H9 (cell line): ENCODE results near the gene ELOVL2. TPM values are rescaled to one million over a fixed set of nuclear protein-coding genes. Genes with fewer than 3 reads are reported as not detected.

ENCODE experiments used
- DNase-seq: peaks from one replicate; pipeline ENCODE4 v3.0.0-alpha.2; 2017
- H2AFZ ChIP-seq: one replicate; pipeline ENCODE4 v1.6.1; 2013; ENCODE audit warnings: mild to moderate bottlenecking, low read length, control low read depth, moderate library complexity
- H2AK5ac ChIP-seq: 2 replicates; pipeline ENCODE4 v1.6.1; 2013; ENCODE audit warnings: low read length, control low read depth, mixed read lengths; ENCODE audit not compliant: insufficient read length
- H2BK120ac ChIP-seq: one replicate; pipeline ENCODE4 v1.6.1; 2013; ENCODE audit warnings: low read depth, mild to moderate bottlenecking, low read length, control low read depth, inconsistent platforms; ENCODE audit not compliant: poor library complexity, severe bottlenecking
- H2BK12ac ChIP-seq: 2 replicates; pipeline ENCODE4 v1.6.1; 2013; ENCODE audit warnings: low read length, control low read depth, mixed read lengths, low read depth; ENCODE audit not compliant: insufficient read length
- H2BK15ac ChIP-seq: 2 replicates; pipeline ENCODE4 v1.6.1; 2013; ENCODE audit warnings: low read depth, low read length, control low read depth
- H2BK20ac ChIP-seq: one replicate; pipeline ENCODE4 v1.6.1; 2013; ENCODE audit warnings: low read depth, mild to moderate bottlenecking, low read length, control low read depth, inconsistent platforms; ENCODE audit not compliant: poor library complexity, severe bottlenecking
- H2BK5ac ChIP-seq: 2 replicates; pipeline ENCODE4 v1.6.1; 2013; ENCODE audit warnings: low read length, control low read depth, mixed read lengths; ENCODE audit not compliant: insufficient read length
- H3K14ac ChIP-seq: 2 replicates; pipeline ENCODE4 v1.6.1; 2013; ENCODE audit warnings: low read length, control low read depth; ENCODE audit not compliant: insufficient read depth
- H3K18ac ChIP-seq: 2 replicates; pipeline ENCODE4 v1.6.1; 2013; ENCODE audit warnings: low read depth, mild to moderate bottlenecking, mixed read lengths, low read length, control low read depth; ENCODE audit not compliant: insufficient read length
- H3K23ac ChIP-seq: 2 replicates; pipeline ENCODE4 v1.6.1; 2013; ENCODE audit warnings: low read length, control low read depth, mixed read lengths, low read depth; ENCODE audit not compliant: insufficient read length
- H3K23me2 ChIP-seq: 2 replicates; pipeline ENCODE4 v1.6.1; 2013; ENCODE audit warnings: low read depth, mild to moderate bottlenecking, mixed read lengths, low read length, control low read depth; ENCODE audit not compliant: insufficient read length, poor library complexity, severe bottlenecking
- H3K27ac ChIP-seq: 2 replicates; pipeline ENCODE4 v1.5.1; 2013; ENCODE audit warnings: low read length, control low read depth, mixed read lengths, low read depth; ENCODE audit not compliant: insufficient read length
- H3K27me3 ChIP-seq: 2 replicates; pipeline ENCODE4 v1.6.1; 2013; ENCODE audit warnings: low read length, control low read depth, inconsistent platforms; ENCODE audit not compliant: insufficient read depth
- H3K4ac ChIP-seq: 2 replicates; pipeline ENCODE4 v1.6.1; 2013; ENCODE audit warnings: low read depth, mild to moderate bottlenecking, control low read depth, inconsistent platforms, low read length, moderate library complexity
- H3K4me1 ChIP-seq: 2 replicates; pipeline ENCODE4 v1.6.1; 2013; ENCODE audit warnings: low read length, control low read depth, inconsistent platforms; ENCODE audit not compliant: insufficient read depth
- H3K4me2 ChIP-seq: 2 replicates; pipeline ENCODE4 v1.6.1; 2013; ENCODE audit warnings: low read length, control low read depth, mixed read lengths; ENCODE audit not compliant: insufficient read length, insufficient read depth
- H3K56ac ChIP-seq: 2 replicates; pipeline ENCODE4 v1.6.1; 2013; ENCODE audit warnings: low read depth, mild to moderate bottlenecking, mixed read lengths, low read length, control low read depth; ENCODE audit not compliant: insufficient read length
- H3K79me1 ChIP-seq: 2 replicates; pipeline ENCODE4 v1.6.1; 2013; ENCODE audit warnings: low read depth, mild to moderate bottlenecking, moderate library complexity, low read length, control low read depth, inconsistent platforms; ENCODE audit not compliant: insufficient read depth, poor library complexity, severe bottlenecking
- H3K79me2 ChIP-seq: 2 replicates; pipeline ENCODE4 v1.6.1; 2013; ENCODE audit warnings: low read length, control low read depth, inconsistent platforms; ENCODE audit not compliant: insufficient read depth
- H3K9ac ChIP-seq: 2 replicates; pipeline ENCODE4 v1.6.1; 2013; ENCODE audit warnings: low read length, control low read depth, mixed read lengths; ENCODE audit not compliant: insufficient read length; ENCODE audit errors: extremely low read depth
- H3K9me3 ChIP-seq: one replicate; pipeline ENCODE4 v1.6.1; 2013; ENCODE audit warnings: low read depth, low read length, inconsistent platforms; ENCODE audit not compliant: control insufficient read depth
- H3T11ph ChIP-seq: one replicate; pipeline ENCODE4 v1.6.1; 2013; ENCODE audit warnings: mild to moderate bottlenecking, low read length, control low read depth, inconsistent platforms
- H4K20me1 ChIP-seq: one replicate; pipeline ENCODE4 v1.6.1; 2013; ENCODE audit not compliant: control insufficient read depth, insufficient read length, insufficient read depth
- H4K5ac ChIP-seq: 2 replicates; pipeline ENCODE4 v1.6.1; 2013; ENCODE audit warnings: low read depth, mild to moderate bottlenecking, mixed read lengths, low read length, control low read depth; ENCODE audit not compliant: insufficient read length
- H4K8ac ChIP-seq: replicated peaks from 2 replicates; pipeline ENCODE4 v1.6.1; 2013; ENCODE audit warnings: low read length, control low read depth, mixed read lengths, low read depth; ENCODE audit not compliant: insufficient read length
- H4K91ac ChIP-seq: 2 replicates; pipeline ENCODE4 v1.6.1; 2013; ENCODE audit warnings: low read depth, mild to moderate bottlenecking, moderate library complexity, mixed read lengths, low read length, control low read depth; ENCODE audit not compliant: insufficient read length
- H3K27ac Mint-ChIP-seq, 3 experiments: 2 replicates in 2 of 3; 3 replicates in 1 of 3; pipeline ENCODE4 v1.8.0; 2020 to 2021; ENCODE audit warnings: mixed read lengths in 3 of 3, mild to moderate bottlenecking in 1 of 3, moderate library complexity in 1 of 3
- H3K27me3 Mint-ChIP-seq: 2 replicates; pipeline ENCODE4 v1.8.0; 2021; ENCODE audit warnings: low read depth, mild to moderate bottlenecking, moderate library complexity, mixed read lengths
- H3K36me3 Mint-ChIP-seq, 3 experiments: 2 replicates in 2 of 3; 3 replicates in 1 of 3; pipeline ENCODE4 v1.8.0; 2020 to 2021; ENCODE audit warnings: low read depth in 3 of 3, mixed read lengths in 3 of 3; ENCODE audit not compliant: insufficient read depth in 1 of 3
- H3K4me1 Mint-ChIP-seq, 2 experiments: 2 replicates each; pipeline ENCODE4 v1.8.0; 2020; ENCODE audit warnings: mixed read lengths in 2 of 2
- H3K4me3 Mint-ChIP-seq, 2 experiments: 2 replicates in 1 of 2; 3 replicates in 1 of 2; pipeline ENCODE4 v1.8.0; 2020 to 2021; ENCODE audit warnings: mild to moderate bottlenecking in 2 of 2, mixed read lengths in 2 of 2, moderate library complexity in 1 of 2
- H3K9me3 Mint-ChIP-seq, 2 experiments: 2 replicates in 1 of 2; 3 replicates in 1 of 2; pipeline ENCODE4 v1.8.0; 2020; ENCODE audit warnings: mild to moderate bottlenecking in 2 of 2, mixed read lengths in 2 of 2, moderate library complexity in 1 of 2
- WGBS: extraction: QIAGEN DNeasy Blood & Tissue Kit; methylation state at CpG from one replicate; pipeline ENCODE4 v1.1.7; 2013; ENCODE audit warnings: missing lambda C conversion rate, low lambda C conversion rate, mixed read lengths; ENCODE audit not compliant: insufficient read length; ENCODE audit errors: extremely low coverage; 5-methylcytosine and 5-hydroxymethylcytosine counted together
- total RNA-seq: library from RNA; stranded (reverse); gene quantifications from 2 replicates; pipeline ENCODE4 v1.2.1, GENCODE V29; 2021
- TF ChIP-seq, protein P1 (sequence below): fragments of 200-600 bp; sonication (generic); conservative IDR thresholded peaks from 3 replicates; pipeline ENCODE4 v1.8.0; 2021; ENCODE audit warnings: antibody characterized with exemption, mild to moderate bottlenecking

ELOVL2 gene
- total RNA-seq, 1 experiment from 2014 or later = 0.57 TPM

DNA sequence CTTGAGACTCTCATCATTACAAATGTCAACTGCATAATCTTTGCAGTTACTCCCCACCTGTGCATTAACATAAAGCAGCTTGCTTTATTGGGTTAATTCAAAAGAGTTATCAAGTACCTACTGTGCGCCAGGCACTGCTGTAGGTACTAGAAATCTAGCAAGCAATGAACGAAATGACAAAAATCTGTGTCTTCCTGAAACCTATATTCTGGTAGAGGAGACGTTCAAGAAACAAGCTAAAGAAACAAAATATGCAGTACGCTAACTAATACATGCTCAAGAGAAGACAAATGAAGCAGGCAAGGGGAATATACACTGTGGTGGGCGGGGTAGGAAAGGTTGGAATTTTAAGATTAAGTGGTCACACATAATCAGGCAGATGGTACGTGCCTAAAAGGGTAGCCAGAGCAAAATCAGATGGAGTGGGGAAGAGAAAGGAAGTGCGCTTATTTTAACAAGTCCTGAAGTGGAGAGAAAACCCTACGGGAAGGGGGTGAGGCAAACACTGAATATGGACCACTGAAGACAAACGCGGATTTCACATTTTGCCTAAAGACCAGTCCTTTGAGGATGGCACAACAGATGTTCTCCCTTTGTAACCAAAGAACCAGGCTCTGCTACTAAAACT, 1.2 kb downstream of the ELOVL2 start:
- Histone ChIP-seq H3K79me1 (no peaks in the 10 kb centered on the region), H2BK20ac (no peak overlapping the region), H3K27me3 (peaks cover 14% of the 10 kb centered on the region), H3T11ph (no peak overlapping the region), H2BK15ac (no peak overlapping the region), H3K4me1 (no peaks in the 10 kb centered on the region; the same call in 1 of the 2 replicates), H2BK5ac (no peak overlapping the region), H3K4ac (no peak overlapping the region), H2AFZ (no peak overlapping the region), H3K56ac (no peak overlapping the region), H3K4me2 (peak overlapping the region; percentile 80), H3K18ac (no peak overlapping the region), H3K14ac (no peak overlapping the region), H4K8ac (no peak overlapping the region), H3K79me2 (no peaks in the 10 kb centered on the region), H3K9me3 (no peaks in the 10 kb centered on the region), H4K91ac (no peak overlapping the region), H2BK12ac (no peak overlapping the region), H2BK120ac (no peak overlapping the region), H3K23ac (no peak overlapping the region), H4K5ac (no peak overlapping the region), H3K27ac (no peak overlapping the region), H4K20me1 (no peaks in the 10 kb centered on the region), H2AK5ac (no peak overlapping the region), H3K9ac (no peak overlapping the region), H3K23me2 (peaks cover 6% of the 10 kb centered on the region)
- Mint-ChIP-seq H3K27ac (no peak overlapping the region), H3K4me3 (peak overlapping the region; percentile 60 to 88), H3K9me3 (peaks cover 2 to 3% of the 10 kb centered on the region in 2 experiments; a peak in 2 of 5 replicates), H3K36me3 (peaks cover 0 to 2% (median 0%) of the 10 kb centered on the region in 3 experiments; a peak in 1 of 7 replicates), H3K27me3 (peaks cover 69% of the 10 kb centered on the region), H3K4me1 (peaks cover 15 to 16% of the 10 kb centered on the region in 2 experiments)
- no CpG with 5 or more reads among the region's 10 CpGs for WGBS
- TF ChIP-seq, protein P1, sequence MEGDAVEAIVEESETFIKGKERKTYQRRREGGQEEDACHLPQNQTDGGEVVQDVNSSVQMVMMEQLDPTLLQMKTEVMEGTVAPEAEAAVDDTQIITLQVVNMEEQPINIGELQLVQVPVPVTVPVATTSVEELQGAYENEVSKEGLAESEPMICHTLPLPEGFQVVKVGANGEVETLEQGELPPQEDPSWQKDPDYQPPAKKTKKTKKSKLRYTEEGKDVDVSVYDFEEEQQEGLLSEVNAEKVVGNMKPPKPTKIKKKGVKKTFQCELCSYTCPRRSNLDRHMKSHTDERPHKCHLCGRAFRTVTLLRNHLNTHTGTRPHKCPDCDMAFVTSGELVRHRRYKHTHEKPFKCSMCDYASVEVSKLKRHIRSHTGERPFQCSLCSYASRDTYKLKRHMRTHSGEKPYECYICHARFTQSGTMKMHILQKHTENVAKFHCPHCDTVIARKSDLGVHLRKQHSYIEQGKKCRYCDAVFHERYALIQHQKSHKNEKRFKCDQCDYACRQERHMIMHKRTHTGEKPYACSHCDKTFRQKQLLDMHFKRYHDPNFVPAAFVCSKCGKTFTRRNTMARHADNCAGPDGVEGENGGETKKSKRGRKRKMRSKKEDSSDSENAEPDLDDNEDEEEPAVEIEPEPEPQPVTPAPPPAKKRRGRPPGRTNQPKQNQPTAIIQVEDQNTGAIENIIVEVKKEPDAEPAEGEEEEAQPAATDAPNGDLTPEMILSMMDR = no peak
- DNase-seq = no peak
